HG03354 (cell line): ENCODE data around the gene PEAK1.
"Not testable (repeated sequence)": the region's sequence is repeated elsewhere in the genome, so short reads cannot be mapped to it uniquely, and the experiment has no call there.

Experiments used
- ATAC-seq: cut with Tn5 transposase; IDR thresholded peaks from one replicate; pipeline ENCODE4 v1.9.1; 2021; ENCODE audit warnings: mild to moderate bottlenecking; ENCODE audit not compliant: unreplicated experiment, poor library complexity, severe bottlenecking

PEAK1 gene

DNA sequence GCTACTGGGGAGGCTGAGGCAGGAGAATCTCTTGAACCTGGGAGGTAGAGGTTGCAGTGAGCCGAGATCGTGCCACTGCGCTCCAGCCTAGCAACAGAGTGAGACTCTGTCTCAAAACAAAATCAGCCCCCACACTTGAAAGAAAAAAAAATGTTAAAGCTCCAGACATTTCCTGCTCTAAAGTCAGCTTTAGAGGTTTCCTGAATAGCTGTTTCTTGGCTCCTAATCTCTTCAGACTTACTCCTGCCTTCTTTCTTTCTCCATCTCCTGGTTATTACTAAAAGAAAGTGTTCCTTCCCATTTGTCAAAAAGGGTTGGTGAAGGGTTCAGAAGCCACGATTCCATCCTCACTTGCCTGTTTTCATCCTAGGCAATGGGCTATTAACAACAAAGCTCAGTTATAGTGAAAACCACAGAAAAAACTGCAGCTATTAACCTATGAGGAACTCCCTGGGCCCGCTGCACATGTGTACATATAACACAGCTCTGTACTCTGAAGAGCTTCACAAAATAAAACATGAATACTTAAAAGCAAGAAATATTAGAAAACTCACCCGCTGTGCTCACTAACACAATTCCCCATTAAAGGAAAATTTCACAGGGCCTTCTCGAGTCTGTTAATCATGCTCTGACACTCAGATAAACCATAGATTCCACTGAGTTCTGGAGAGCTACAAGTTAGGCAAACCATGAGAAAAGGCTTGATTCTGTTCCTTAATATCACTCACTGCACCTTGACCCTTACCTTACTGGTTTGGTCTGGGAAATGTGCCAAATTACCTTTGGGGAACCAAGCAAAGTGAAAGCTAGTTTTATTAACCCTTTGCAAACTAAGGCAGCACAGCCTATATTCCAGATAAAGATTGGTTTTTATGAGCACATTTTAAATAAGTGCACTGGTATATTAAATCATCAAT, 259.1 kb downstream of the PEAK1 start:
- ATAC-seq = no peak

DNA sequence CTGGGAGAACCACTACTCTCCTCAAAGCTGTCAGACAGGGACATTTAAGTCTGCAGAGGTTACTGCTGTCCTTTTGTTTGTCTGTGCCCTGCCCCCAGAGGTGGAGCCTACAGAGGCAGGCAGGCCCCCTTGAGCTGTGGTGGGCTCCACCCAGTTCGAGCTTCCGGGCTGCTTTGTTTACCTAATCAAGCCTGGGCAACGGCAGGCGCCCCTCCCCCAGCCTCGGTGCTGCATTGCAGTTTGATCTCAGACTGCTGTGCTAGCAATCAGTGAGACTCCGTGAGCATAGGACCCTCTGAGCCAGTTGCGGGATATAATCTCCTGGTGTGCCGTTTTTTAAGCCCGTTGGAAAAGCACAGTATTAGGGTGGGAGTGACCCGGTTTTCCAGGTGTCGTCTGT, 263.9 kb downstream of the PEAK1 start:
- ATAC-seq = not testable (repeated sequence)

DNA sequence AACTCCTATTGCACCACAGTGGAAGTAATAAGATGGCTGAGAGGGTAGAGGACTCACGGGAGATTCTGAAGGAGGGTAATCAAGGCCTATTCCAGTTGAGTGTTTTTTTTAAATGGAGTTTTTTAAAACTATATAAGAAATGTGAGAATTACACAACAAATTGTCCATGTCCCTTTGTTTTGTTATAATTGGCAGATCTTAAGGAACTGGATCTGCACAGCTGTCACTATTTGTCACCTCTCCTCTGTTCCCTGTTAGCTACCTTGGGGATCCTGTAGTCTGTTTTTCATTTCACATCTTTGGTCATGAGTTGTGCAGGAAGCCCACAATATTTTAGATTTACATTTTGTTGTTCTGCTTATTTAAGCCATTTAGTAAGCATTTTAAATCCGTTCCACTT, 271.7 kb downstream of the PEAK1 start:
- ATAC-seq = no peak

DNA sequence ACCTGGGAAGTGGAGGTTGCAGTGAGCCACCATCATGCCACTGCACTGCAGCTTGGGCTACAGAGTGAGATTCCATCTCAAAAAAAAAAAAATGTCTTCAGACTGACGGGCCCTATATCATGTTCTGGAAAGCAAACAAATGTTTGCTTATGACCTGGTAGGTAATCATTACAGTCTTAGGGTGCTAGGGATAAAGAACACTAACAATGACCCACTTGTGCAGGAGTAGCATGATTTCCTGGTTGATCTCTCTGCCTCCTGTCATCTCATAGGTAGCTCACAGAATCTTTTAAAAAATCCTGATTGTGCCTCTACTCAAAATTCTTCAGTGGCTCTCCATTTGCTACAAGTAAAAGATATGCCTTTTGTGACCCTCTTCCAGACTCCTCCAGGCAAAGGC, 274.5 kb downstream of the PEAK1 start:
- ATAC-seq = no peak

DNA sequence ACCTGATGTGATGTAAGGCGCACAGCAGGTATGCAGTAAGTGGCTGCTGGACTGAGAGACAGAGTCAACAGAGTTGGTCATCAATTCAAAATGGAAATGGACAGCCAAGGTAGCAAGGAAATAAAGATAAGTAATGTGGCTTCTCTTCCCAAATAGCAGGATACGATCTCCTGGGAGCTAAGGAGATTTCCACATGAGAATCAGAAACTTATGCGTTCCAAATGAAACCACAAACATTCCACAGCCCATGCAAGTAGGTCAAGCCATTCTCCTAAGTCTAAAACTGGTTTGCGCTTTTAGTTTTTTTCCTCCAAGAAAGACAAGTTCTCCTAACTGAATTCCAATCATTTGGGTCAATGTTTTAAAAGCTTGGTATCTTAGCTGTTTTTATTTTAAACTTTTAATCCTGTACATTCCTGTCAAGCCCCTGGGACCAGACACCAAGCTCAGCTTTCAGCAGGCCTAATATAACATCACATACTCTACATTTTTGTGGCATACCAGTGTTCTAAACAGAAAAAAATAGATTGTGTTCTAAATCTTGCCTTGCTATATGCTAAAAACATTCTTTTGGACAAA, 275.3 kb downstream of the PEAK1 start:
- no peak for ATAC-seq

DNA sequence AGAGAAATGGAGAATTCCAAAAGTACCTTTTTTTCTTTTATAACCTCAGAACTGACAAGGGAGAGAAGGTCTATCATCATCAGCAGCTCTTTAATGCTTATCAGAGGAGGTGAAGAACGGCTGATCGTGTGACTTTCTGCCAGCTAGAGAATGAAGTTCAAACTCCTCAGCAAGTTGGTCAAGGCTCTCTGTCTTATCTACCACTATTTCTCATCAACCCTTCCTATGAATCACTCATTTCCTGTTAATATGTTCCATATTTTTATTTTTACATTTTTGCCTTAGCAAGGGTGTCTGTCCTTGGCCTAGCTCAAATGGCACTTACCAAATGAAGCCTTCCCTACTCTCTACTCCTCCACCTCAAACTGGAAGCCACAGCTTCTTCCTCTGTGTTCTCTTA, 275.9 kb downstream of the PEAK1 start:
- ATAC-seq = no peak

DNA sequence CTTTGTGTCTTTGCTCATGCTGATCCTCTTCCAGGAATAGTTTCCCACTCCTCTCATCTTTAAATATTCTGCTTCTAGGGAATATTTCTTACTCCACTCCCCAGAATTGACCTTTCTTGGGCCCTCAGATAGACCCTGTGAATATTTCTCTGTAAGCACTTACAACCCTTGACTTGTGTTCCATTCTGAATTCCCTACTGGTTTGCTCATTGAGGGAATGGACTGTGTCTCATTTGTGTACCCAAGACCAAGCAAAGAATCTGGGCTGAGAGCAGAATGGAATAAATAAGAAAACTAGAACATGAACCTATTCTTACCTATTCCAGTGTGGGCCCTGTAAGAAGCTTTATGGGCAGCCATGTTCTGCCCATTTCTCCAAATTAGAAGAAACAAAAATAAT, 276.3 kb downstream of the PEAK1 start:
- ATAC-seq = no peak

DNA sequence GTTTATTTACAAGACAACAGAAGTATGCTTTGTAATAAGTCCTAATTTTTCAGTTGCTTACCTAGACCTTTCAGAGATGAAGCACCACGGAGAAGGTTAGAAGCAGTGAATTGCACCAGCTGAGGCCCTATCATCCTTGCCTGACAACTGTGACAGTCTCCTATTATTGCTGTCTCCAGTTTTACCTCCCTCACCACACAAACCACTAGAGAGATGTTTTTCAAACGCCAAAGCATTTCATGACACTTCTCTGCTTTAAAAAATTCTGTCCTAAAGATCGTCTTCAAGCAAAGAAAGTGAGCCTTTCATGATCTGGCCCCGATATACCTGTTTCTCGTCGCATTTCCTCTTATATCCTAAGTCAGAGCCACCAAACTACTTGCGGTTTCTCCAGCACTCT, 276.7 kb downstream of the PEAK1 start:
- no peak for ATAC-seq

DNA sequence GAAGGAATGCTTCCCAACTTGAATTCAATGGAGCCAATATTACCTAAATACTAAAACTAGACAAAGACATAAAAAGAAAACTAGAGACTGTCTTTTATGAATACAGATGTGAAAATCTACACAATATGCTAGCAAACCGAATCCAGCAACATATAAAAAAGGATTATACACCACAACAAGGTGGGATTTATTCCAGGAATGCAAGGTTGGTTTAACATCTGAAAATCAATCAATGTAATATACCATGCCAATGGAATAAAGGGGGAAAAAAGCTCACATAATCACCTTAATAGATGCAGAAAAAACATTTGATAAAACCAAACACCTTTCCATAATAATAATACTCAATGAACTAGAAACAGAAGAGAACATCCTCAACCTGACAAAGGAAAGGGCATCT, 279.7 kb downstream of the PEAK1 start:
- no peak for ATAC-seq

DNA sequence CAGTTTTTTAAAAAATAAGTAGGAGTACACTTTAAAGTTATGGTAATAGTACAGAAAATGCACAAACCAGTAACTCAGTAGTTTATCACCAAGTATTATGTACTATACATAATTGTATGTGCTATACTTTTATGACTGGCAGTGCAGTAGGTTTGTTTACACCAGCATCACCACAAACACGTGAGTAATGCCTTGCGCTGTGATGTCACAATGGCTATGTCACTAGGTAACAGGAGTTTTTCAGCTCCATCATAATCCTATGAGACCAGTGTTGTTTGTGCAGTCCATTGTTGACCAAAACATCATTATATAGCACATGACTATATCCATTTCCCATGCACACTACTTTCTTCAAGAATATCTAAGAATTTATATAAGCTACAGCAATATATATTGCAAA, 280.6 kb downstream of the PEAK1 start:
- no peak for ATAC-seq

DNA sequence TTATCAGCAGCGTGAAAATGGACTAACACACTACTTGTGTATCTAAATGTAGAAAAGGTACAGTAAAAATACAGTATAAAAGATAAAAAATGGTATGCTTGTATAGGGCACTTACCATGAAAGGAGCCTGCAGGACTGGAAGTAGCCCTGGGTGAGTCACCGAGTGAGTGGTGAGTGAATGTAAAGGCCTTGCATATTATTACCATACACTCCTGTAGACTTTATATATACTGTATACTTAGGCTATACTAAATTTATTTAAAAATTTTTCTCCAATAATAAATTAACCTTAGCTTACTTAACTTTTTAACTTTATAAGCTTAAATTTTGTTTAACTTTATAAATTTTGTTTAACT, 281.8 kb downstream of the PEAK1 start:
- no peak for ATAC-seq

DNA sequence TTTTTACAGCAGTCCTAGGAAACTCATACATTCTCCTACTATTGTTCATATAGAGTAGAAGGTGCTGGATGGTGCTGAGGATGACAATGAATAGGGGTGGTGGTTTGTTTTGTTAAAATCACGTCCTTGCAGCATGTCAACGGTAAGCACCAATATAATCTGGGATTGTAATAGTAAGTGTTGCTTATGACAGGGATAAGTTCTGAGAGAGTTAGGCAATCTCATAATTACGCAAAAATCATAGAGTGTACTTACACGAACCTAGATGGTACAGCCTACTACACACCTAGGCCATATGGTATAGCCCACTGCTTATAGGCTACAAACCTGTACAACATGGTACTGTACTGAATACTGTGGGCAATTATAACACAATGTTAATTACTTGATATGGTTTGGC, 284.7 kb downstream of the PEAK1 start:
- ATAC-seq = no peak

DNA sequence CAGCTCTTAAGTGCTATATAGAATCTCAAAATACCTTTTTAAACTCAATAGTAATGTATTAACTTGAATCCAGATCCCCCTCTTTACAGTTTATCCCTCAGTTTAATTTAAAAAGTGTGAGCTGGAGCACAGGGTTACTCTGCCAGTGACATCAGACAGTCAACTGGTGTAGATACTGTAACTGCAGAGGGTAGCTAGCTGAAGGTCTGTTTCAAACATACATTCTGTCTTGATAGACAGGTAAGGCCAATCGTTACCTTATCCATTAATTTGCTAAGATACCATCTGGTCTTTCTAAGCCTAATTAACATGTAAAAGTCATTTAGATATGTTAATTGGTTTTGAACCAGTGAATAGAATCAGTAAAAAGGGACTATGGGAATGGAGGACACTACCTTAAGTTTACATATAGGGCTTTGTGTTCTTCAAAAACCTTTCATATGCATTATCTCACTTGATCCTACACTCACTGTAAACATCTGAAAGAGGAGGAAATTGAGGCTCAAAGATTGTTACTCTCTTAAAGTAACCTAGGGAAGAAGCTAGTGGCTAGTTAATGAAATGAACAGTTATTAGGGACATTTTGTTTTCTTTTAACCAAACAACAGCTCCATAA, 289.5 kb downstream of the PEAK1 start:
- no peak for ATAC-seq

DNA sequence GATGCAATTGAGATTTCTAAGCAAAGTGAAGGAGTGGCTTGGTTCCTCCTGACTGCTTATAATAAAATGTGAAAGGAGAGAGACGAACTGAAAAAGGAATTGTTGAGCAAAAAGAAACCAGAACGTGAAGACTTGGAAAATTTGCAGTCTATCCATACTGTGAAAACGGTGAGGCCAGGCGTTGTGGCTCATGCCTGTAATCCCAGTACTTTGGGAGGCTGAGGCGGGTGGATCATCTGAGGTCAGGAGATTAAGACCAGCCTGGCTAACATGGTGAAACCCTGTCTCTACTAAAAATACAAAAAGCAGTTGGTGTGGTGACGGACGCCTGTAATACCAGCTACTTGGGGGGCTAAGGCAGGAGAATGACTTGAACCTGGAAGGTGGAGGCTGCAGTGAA, 292.3 kb downstream of the PEAK1 start:
- ATAC-seq = no peak

DNA sequence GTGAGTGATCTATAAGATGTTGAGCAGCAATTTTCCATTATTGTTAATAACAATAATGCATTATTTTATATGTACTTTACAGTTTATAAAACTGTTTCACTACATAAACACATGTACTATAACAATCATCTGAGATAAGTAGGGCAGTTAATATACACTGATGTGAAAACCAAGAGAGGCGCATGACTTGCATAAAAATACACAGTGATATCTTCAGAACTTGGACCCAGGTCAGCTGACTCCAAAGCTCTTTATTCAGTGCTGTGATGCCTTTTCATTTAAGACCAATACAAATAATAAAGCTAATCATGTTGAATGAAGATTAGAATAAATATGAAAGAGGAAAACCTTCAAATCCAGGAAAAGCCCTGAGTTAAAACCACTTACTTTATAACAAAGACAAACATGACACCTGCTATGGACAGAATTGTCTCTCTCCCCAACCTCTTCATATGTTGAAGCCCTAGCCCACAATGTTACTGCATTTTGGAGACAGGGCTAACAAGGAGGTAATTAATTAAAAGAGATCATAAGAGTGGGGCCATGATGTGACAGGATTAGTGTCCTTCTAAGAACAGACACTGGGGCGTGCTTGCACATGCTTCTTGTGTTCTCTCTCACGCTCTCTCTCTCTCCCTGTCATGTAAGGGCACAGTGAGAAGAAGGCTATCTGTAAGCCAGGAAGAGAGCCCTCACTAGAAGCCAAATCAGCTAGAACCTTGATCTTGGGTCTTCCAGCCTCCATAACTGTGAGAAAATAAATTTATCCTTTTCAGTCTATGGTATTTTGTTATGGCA, 293.2 kb downstream of the PEAK1 start:
- ATAC-seq = no peak

DNA sequence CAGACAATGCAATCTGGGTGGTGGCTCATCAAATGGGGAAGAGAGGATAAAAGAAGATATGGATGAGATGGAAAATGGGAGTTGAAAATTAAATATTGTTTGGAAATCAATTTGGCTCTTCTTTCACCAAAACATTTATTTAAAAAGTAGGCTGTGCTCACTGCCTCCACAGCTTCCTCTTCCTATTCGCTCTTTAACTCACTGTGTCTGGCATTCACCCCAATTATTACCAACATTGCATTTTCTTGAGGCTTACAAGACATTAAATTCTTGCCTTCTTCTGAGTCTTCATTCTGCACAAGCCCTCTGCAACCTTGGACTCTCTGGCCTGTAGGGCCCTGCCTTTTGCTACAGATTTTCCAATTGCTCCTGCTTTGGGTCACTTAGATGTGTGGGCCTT, 296.1 kb downstream of the PEAK1 start:
- ATAC-seq = no peak

DNA sequence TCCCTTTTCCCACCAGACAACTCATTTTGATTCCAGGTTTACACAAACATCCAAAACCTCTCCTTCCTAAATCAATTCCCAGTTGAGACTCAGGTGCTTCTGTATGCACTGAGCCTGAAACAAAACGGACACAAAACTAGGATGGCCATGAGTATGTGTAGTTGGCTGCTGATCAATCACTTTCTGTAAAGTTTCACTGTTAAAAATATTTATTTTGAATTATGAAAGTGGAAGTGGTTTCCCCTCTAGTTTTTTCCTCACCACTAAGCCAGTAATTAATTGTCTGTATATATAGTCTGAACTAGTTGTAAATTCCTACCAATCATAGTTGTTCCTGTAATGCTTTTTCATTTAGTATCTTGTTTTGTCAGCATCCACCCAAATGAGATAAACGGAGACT, 297.3 kb downstream of the PEAK1 start:
- ATAC-seq = no peak

DNA sequence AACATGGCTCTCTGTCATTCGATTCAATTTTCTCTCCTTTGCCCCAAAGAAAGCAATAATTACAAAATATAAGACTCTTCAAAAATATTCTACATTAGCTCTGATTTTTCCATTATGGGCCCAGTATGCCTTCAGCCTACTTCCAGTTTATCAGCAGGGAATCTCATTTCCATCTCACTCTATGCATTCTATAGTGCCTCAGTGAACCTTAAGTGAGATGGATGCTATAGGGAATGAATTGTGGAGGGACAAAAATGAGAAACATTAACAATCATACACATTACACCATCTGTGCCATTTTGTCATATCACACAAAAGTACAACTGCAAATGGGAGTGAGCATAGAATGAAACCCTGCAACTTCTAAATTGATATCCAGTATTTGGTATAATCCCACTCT, 298.3 kb downstream of the PEAK1 start:
- no peak for ATAC-seq

DNA sequence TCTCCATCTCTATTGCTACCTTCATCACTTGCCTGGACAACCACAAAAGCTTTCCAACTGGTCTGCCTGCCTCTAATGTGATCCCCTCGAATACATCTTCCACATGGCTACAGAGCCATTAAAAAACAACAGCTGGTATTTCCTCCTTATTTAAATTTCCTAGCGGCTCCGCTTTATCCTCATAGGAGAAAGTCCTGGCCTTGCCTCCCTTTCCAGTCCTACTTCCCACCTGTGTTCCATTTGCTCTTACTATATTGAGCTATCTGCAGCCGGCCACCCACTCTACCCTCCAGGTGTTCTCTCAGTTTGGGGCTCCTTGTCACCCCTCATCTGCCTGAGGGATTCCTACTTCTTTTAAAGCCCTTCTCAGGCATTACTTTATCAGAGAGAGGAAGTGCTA, 299.3 kb downstream of the PEAK1 start:
- ATAC-seq = no peak

DNA sequence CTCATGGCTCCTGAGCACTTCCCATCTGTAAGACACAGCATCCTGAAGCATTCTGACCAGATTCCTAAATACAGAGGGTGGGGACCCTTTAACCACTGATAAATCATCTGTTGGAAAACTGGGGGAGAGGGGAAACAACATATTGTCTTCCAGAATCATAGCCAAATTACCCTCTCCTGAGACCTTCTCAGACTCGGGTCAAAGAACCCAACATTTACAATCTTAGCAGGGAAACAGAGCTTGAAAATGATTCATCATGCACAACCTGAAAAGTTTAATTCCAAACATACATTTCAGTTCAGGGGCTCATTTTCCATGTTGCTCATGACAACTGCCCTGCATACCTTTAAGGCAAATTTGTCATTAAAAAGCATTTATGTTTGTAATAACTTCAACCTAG, 300.5 kb downstream of the PEAK1 start:
- no peak for ATAC-seq
